ENCODE data around the gene DNHD1. TPM values are rescaled to one million over a fixed set of nuclear protein-coding genes. Genes with fewer than 3 reads are reported as not detected.
A peak's percentile ranks its signal among the peaks of the same experiment; 100 is the strongest.
"Not testable (repeated sequence)": the region's sequence is repeated elsewhere in the genome, so short reads cannot be mapped to it uniquely, and the experiment has no call there.

The DNHD1 gene
- total RNA-seq, 1 experiment from 2014 or later = 1.3 TPM

DNA sequence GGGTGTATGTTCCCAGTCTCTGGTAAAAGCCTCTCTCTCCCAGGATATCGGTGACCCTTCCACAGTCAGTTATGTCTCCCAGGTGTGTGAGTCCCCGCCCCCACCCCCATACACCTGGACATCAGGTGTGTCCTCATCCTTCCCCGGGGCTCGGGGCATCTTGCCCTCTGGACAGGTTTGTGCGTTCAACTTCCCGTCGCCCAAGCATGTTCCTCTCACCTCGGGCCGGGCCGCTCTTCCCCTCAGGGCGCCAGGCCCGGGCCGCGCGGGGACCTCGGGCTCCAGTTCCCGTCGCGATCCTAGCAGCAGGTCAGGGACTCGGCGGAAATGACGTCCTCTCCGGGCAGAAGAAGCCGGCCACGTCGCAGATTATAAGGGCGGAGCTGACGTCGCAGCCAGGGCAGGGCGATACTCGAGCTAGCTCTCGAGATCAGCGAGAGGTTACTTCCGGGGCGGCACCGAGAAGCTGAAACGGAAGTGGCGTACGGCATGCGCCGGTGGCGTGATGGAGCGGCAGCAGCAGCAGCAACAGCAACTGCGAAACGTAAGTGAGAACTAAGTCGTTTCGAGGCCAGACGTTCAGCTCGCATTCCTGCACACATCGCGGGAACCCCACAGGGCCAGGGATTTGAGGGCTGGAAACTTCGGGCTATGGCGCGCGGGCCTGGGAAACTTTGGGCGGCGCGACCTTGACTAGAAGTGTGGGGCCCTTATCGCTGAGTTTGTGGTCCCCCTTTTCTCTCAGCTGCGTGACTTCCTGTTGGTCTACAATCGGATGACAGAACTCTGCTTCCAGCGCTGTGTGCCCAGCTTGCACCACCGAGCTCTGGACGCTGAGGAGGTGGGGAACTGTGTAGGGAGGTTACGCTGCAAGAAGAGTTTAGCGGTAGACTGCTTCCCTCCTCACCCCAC lies 15.8 kb upstream of the DNHD1 start, which contains the start of the genes ARFIP2 and TIMM10B:
Gene ARFIP2, minus strand, starts transcription at position 320 of the 912 bp plus-strand sequence. CDS start 910 bp downstream, outside the sequence.
Gene TIMM10B, plus strand, starts transcription at position 490 of the 912 bp plus-strand sequence. Its CDS starts 16 bp downstream, at position 506.
- peak; percentile 98 for DNase-seq (ENCODE audit: low read depth)

DNA sequence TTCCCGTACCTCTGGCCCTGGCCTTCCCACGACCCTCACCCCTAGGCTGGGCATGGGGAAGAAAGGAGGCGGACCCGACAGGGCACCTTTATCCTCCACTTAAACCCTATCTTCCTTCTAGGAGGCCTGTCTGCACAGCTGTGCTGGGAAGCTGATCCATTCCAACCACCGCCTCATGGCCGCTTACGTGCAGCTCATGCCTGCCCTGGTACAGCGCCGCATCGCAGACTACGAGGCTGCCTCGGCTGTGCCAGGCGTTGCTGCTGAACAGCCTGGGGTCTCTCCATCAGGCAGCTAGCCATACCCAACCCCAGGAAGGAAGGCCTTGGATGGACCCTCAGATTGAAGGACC lies 15.2 kb upstream of the DNHD1 start:
- DNase-seq (ENCODE audit: low read depth) = no peak

DNA sequence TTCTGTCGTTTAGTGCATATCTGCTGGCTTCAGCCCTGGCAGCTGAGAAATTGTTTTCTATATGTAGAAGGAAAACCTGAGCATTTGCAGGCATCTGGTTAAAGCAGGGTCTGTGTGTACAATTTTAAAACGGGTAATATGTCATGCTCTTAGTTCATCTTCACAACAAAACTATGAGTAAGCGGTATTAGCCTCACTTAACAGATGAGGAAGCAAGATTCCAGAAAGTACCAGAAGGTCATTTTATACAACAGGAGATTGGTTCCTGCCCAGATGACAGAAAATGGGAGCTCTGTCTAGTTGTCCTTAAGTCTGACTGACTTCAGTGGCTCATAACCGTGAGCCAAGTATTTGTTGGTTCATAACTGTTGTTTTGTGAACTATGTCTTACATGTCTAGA lies 14.6 kb upstream of the DNHD1 start:
- no peak for DNase-seq (ENCODE audit: low read depth)

DNA sequence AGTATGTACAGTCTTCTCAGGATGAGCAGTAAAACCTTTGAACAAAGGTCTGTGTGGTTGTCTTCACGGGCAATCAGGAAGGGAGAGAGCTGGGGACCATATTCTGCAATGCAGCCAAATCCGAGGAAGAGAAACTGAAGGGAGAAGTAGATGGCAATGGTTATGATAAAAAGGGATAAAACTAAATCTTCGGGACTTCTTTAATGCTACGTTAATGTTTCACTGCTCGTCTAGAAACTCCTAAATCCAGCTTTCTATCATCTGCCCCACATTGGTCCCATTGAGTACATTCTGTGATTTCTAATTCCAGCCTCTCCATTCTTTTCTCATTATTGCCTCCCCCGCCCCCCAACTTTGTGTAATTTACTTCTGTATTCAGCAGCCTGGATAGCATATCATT lies 14.1 kb upstream of the DNHD1 start:
- no peak for DNase-seq (ENCODE audit: low read depth)

DNA sequence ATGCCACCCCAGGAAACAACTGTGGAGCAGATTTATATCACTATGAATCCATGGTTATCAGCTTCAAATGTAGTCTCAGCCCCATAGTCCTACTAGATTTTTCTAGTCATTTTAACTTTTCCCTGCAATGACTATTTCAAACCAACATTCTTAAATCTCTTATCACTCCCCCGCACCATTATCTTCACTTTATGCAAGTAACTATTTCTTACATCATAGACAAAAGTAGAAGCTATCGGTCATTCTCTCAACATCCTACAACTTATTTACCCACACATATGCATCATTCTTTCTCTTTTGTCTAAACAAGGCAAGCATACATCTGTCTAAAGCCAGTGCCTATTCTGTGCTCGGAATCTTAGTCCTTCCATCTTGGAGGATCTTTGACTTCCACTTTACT lies 11.4 kb upstream of the DNHD1 start:
- DNase-seq (ENCODE audit: low read depth) = no peak

DNA sequence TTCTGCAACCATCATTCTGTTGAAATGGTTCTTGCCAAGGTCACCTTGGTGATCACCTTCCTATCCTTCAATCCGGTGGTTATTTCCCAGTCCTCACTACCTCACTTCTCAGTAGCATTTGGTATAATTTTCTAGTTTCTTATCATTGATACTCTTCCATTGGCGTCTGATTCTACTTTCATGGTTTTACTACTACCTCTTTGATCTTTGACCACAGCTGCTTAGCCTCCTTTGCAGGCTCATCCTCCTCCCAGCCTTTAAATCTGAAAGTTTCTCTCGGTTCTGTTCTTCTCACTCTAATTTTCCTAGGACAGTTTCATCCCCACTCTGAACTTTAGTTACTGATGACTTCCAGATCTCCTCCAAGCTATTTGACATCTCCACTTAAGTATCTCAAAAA lies 10.8 kb upstream of the DNHD1 start:
- DNase-seq (ENCODE audit: low read depth) = no peak

DNA sequence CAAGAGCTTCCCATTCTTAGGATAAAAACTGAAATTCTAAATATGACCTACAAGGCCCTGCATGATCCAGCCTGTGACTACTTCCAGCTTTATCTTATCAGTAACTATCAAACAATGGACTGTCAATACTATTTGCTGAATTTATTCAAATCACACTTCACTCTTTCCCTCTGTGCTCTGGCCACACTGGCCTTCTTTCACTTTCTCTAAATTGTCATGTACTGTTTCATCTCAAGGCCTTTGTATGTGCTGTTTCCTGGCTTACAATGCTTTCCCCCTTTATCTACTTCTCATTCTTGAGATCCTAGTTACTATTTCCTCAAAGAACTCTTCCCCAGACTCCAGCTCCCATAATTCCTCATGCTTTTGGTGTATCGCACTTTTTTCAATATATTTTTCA lies 10.1 kb upstream of the DNHD1 start:
- DNase-seq (ENCODE audit: low read depth) = no peak

DNA sequence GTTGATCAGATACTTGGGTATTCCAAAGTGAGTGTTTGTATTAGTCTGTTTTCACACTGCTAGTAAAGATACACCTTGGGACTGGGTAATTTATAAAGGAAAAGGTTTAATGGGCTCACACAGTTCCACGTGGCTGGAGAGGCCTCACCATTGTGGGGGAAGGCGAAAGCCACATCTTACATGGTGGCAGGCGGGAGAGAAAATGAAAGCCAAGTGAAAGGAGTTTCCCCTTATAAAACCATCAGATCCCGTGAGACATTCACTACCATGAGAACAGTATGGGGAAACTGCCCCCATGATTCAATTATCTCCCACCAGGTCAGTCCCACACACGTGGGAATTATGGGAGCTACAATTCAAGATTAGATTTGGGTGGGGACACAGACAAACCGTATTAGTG lies 8.7 kb upstream of the DNHD1 start:
- no peak for DNase-seq (ENCODE audit: low read depth)

DNA sequence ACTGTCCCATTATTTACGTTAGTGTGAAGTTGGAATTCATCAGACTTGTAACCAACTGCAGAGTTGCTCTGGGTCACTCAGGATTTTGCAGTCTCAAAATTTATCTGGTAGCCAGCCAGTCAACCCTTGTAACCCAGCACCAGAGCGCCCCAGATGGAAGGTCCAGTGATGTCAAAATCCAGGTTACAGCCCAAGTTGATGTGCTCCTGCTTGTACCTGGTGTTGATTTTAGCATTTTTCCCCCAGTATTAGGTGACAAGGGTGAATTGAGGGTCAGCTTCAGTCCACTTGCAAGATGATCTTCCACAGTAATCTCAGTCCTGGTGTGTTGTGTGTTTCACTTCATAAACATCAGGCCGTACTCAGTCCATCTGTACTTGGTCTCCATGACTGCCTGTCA lies 8.3 kb upstream of the DNHD1 start:
- DNase-seq (ENCODE audit: low read depth) = no peak

DNA sequence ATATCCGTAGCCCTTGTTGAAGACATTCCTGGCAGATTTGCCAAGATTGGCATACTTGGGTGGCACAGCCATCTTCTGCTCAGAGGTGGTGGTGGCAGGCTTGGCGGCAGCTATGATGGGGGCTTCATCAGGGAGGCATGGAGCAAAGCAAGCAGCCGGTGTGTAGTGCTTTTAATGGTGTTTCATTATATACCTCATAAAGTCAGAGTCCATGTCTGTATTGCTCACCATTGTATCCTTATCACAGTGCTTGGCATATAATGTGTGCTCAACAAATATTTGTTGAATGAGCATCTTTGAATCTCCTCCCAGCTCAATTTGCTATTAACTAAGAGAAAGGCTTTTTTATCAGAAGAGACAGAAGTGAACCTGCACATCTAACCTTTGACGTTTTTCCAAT lies 7.8 kb upstream of the DNHD1 start:
- no peak for DNase-seq (ENCODE audit: low read depth)

DNA sequence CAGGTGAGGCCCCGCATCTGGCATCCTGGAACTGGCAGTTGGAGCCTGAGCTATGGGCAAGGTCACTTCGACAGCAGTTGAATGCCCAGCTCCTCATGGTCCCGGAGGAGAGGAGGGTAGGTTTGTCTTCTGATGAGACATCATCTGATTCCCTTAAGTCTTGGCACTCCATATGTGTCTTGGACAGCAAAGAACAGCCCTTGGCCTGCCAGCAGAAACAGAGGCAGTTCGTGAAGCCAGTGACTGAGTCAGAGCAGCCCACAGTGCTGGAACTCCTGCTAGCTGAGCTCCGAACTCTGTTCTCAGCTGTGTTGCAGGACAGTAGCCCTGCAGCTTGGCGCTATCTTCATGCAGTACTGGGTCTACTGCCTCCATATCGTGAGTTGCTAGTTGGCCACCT lies 1.0 kb downstream of the DNHD1 start:
- DNase-seq (ENCODE audit: low read depth) = no peak

DNA sequence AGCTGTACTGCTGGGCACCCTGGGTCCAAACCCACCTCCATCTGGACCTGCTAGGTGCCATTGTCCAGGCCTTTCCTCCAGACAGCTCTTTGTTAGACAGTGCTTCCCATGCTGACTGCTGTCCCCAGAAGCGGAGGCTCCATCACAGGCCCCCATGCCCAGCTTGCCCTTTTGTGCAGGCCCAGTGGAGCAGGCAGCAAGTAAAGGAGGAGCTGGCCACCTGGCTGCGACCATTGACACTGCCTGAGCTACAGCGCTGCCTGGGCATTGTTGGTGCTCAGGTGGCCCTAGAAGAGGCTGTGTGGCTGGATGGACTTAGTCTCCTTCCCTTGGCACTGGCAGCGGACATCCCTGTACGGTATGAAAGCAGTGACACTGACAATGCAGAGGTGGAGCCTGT lies 1.5 kb downstream of the DNHD1 start:
- DNase-seq (ENCODE audit: low read depth) = no peak

DNA sequence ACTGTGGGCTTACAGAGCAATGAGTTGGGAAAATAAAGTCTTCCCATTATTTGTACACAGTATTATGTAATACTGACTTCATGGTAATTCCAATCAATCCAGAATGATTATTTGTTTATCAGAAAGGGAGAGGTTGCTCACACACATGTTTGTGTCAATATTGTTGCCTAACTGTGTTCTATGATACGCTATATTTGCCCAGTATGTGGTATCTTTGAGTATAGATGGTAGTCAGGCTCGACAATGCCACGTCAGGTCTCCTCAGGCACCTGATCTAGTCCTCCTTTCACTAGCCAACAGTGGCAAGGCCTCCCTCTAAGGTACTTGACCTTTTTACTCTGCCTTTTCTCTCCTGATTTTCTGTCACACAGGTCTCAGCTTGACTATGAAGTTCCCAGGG lies 5.3 kb downstream of the DNHD1 start:
- no peak for DNase-seq (ENCODE audit: low read depth)

DNA sequence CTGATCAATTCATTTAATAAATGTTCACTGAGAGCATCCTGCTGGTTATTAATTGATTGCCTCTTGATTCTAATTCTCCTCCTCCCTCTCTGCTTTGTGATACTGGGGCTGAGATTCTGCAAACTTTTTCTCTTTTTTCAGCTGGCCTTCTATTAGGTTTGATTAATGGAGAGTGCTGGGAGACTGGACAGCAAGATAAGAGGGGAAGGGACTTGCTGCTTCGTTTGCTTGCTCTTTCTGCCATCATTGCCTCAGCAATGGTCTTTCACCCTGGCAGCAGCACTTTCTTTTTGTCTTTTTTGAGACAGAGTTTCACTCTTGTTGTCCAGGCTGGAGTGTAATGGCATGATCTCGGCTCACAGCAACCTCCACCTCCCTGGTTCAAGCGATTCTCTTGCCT lies 7.1 kb downstream of the DNHD1 start:
- no peak for DNase-seq (ENCODE audit: low read depth)

DNA sequence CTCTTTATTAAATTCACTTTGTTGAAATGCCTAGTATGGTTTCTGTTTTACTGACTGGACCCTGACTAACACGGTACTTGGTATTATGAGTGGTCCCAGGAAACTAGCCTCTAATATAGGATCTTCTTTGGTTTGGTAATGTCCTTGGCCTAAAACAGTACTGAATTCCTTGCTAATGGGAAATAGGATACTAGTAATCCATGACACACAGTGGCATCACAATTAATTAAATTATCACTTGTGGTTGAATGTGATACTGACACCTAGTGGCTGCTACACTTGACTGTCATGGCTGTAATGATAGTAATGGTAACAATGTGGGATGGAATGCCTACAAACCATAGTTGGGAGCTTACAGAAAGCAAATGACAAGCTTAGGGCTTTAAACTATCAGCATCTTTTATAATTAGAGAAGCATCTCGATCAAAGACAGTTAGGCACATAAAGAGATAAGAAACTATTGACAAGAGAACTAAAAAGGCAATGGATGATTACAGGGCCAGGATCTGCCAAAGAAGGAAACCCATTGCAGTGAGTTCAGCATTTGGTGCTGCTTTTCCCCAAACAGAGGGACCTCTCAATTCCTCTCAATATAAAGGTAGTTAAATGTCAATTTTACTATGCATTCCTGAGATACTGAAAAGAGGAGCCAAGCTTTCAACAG lies 8.6 kb downstream of the DNHD1 start:
- DNase-seq (ENCODE audit: low read depth) = peak; percentile 64

DNA sequence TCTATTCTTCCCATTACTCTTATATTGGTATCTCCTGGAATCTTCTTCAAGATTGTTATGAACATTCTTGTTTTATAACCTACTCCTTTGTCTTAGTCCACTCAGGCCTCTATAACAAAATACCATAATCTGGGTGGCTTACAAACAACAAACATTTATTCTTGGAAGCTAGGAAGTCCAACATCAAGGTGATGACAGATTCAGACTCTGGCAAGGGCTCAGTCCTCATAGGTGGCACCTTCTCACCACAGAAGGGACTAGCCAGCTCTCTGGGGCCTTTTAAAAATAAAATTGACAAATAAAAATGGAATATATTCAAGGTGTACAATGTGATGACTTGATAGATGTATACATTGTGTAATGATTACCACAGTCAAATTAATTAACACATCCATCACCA lies 19.8 kb downstream of the DNHD1 start:
- no peak for DNase-seq (ENCODE audit: low read depth)

DNA sequence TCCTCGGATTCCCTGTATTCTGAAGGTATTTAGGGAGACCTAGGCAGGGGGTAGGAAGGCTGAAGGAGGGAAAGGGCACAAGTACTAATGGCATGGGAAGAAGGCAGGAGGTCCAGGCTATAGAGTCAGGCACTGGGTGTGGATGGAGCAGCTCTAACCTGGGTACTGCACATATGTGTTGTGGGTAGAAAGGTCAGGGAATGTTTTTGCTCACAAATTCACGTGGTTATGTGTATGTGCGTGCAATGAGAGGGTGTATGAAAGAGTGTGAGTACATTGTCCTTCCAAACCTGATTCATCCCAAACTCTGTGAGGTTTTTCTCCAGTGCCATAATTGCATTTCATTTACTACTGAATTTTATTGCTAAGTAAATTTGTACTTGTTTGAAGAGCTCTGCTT lies 23.2 kb downstream of the DNHD1 start:
- DNase-seq (ENCODE audit: low read depth) = no peak

DNA sequence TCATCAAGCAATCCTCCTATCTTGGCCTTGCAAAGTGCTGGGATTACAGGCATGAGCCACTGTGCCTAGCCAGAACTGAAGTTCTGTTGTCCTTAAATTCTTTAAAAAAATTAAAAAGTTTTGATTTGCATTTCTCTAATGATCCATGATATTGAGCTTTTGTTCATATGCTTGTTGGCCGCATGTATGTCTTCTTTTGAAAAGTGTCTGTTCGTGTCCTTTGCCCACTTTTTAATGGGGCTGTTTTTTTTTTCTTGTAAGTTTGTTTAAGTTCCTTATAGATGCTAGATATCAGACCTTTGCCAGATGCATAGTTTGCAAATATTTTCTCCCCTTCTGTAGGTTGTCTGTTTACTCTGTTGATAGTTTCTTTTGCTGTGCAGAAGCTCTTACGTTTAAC lies 24.9 kb downstream of the DNHD1 start:
- not testable (repeated sequence) for DNase-seq (ENCODE audit: low read depth)

DNA sequence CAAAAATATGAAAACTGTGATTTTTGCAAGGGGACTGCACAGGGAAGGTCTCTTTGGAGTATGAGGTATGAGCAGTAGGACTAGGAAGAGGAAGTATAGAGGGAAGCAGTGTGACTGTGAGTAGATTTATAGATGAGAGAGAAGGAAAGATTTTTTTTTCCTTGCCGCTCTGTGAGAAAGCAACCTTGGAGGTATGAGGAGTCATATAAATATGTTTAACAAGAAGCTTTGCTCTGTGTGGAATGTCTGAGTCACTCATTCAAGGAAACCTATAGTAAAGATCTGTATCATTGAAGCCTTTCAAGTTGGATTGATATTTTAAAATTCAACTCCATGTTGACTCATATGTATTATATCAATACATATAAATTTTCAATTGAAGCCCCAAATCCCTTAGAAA lies 26.2 kb downstream of the DNHD1 start:
- DNase-seq (ENCODE audit: low read depth) = peak; percentile 72

DNA sequence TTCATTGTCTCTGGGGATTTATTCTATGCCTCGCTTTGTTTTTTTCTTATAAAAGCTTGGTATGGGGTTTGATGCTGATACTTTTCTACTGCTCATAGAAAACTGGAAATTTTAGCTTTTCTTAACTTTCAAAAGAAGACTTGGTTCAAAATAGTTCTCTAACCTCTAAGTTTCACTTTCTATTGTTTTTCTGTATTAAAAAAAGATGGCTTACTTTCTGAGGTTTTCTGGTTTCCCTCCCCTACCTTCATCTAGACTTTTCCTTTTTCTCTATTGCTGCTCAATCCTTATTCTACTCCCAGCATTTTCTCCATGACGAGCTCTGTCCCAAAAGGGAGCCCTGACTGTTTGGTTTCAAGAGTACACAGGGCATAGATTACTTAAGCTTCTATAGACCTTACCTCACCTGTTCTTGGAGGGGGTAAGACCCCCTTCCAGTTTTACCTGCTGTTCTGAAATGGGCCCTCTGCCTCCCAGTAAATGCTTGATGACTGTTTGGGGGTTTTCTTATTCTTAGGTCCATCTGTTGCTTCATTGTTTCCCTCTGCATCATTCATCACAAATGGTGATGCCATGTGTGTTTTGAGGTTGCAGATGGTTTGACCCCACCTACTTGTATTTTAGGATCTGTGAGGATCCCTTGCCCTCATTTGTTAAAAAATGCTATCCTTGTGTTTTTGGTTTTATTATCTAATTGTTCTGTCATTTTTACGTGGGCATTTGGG lies 29.5 kb downstream of the DNHD1 start:
- DNase-seq (ENCODE audit: low read depth) = no peak

DNA sequence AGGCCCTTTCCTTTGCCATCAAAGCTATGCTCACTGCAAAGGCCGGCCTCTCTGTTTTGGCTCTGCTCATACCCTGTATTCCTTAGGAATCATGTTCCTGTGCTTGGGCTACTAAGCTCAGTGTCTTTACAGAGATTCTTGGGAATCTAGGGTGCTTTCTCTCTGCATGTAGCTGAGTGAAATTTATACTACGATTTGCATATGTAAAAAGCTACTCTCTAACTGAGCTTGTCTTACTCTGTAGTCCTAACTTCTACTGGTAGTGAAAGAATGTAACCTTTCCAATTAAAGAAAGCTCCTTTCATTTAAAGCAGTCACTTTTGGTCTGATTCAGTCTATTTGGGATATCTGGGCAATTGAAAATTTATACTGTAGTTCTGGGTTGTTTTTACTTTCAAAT lies 32.2 kb downstream of the DNHD1 start:
- no peak for DNase-seq (ENCODE audit: low read depth)

DNA sequence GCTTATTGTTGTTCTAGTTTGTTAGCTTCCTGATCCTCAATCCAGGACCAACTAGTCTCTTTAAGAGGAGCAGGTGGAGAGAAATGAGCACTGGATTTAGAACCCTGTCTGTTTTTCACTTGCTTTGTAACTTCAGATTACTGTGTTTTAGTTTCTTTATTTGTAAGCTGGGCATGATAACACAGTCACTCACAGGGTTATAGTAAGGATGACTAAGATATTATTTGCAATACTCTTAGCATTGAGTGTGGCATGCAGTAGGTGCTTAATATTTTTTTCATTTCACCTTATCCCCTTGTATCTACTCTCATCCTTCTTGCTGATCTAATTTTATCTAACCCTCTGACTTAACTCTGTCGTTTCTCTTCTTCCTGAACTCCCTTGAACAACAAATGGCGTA lies 33.8 kb downstream of the DNHD1 start:
- no peak for DNase-seq (ENCODE audit: low read depth)

Data from M059J (cell line).